A673 (cell line): ENCODE data around the gene NSUN6.

Experiments
- CTCF ChIP-seq: fragments of 300-800, 200-600 bp; sonication (generic); conservative IDR thresholded peaks from 2 replicates; pipeline ENCODE4 v1.5.1; 2017; ENCODE audit warnings: low read depth, mild to moderate bottlenecking, antibody characterized with exemption, low read length, moderate library complexity, mixed read lengths
- EZH2 ChIP-seq: fragments of 200-600 bp; sonication (generic); IDR thresholded peaks from 2 replicates; pipeline ENCODE4 v1.6.1; 2017; ENCODE audit warnings: borderline replicate concordance, low read depth, mild to moderate bottlenecking, mixed read lengths, antibody characterized with exemption, low read length; ENCODE audit not compliant: poor library complexity, severe bottlenecking

- TF ChIP-seq CTCF (no peak), EZH2 (no peak)
Observed at GRCh38 chr10:18549105-18549504, 102.3 kb downstream of the NSUN6 start.
